Keratinocyte (primary cell): Measurements from ENCODE around the gene RASGRP3. TPM values are rescaled to one million over a fixed set of nuclear protein-coding genes. Genes with fewer than 3 reads are reported as not detected.

Source experiments
- DNase-seq: peaks from one replicate; pipeline ENCODE4 v3.0.0-alpha.2; 2011; ENCODE audit warnings: low read depth, missing footprints, low spot score
- FAIRE-seq: peaks from 2 replicates; lab custom pipeline; 2011; peaks lifted over from hg19 to GRCh38; lab: Jason Lieb, UNC
- H2AFZ ChIP-seq: 2 replicates; pipeline ENCODE4 v1.6.0; 2012; ENCODE audit warnings: low read length, control low read depth, inconsistent platforms; ENCODE audit not compliant: control insufficient read depth
- H3K27ac ChIP-seq: 2 replicates; pipeline ENCODE4 v1.5.1; 2011; ENCODE audit warnings: low read length; ENCODE audit not compliant: control insufficient read depth, insufficient read depth
- H3K27me3 ChIP-seq: 3 replicates; pipeline ENCODE4 v1.6.0; 2011; ENCODE audit warnings: low read length; ENCODE audit not compliant: control insufficient read depth, insufficient read depth; ENCODE audit errors: extremely low read depth
- H3K36me3 ChIP-seq, 2 experiments: 2 replicates in 1 of 2; 3 replicates in 1 of 2; pipeline ENCODE4 v1.5.1; 2011; ENCODE audit warnings: low read length in 2 of 2, mild to moderate bottlenecking in 1 of 2; ENCODE audit not compliant: control insufficient read depth in 2 of 2, insufficient read depth in 2 of 2; ENCODE audit errors: extremely low read depth in 1 of 2
- H3K4me1 ChIP-seq: 3 replicates; pipeline ENCODE4 v1.5.1; 2011; ENCODE audit warnings: low read length; ENCODE audit not compliant: control insufficient read depth, insufficient read depth; ENCODE audit errors: extremely low read depth
- H3K4me2 ChIP-seq: 3 replicates; pipeline ENCODE4 v1.6.0; 2011; ENCODE audit warnings: low read depth, low read length; ENCODE audit not compliant: control insufficient read depth, insufficient read depth; ENCODE audit errors: extremely low read depth
- H3K4me3 ChIP-seq, 3 experiments: fragments of 200-600 bp in 1 of 3; sonication (generic) in 1 of 3; 2 replicates in 2 of 3; 3 replicates in 1 of 3; pipeline ENCODE4 v1.5.1; 2011 to 2016; ENCODE audit warnings: low read length in 3 of 3, mild to moderate bottlenecking in 3 of 3, control low read depth in 2 of 3, inconsistent platforms in 1 of 3, low read depth in 1 of 3, mixed read lengths in 1 of 3, mixed run types in 1 of 3, moderate library complexity in 1 of 3; ENCODE audit not compliant: control insufficient read depth in 2 of 3, insufficient read depth in 2 of 3; ENCODE audit errors: extremely low read depth in 1 of 3
- H3K79me2 ChIP-seq: 2 replicates; pipeline ENCODE4 v1.6.0; 2012; ENCODE audit warnings: low read length; ENCODE audit not compliant: control insufficient read depth, insufficient read depth
- H3K9ac ChIP-seq: 3 replicates; pipeline ENCODE4 v1.6.0; 2011; ENCODE audit warnings: low read length; ENCODE audit not compliant: control insufficient read depth, insufficient read depth; ENCODE audit errors: extremely low read depth
- H3K9me1 ChIP-seq: 3 replicates; pipeline ENCODE4 v1.6.0; 2011; ENCODE audit warnings: low read length; ENCODE audit not compliant: control insufficient read depth, insufficient read depth; ENCODE audit errors: extremely low read depth
- H3K9me3 ChIP-seq: 2 replicates; pipeline ENCODE4 v1.5.1; 2012; ENCODE audit warnings: low read depth, low read length; ENCODE audit not compliant: control insufficient read depth
- H4K20me1 ChIP-seq: 3 replicates; pipeline ENCODE4 v1.6.0; 2011; ENCODE audit warnings: low read length; ENCODE audit not compliant: control insufficient read depth, insufficient read depth; ENCODE audit errors: extremely low read depth
- EZH2 ChIP-seq: IDR thresholded peaks from one replicate; pipeline ENCODE4 v1.6.1; 2012; ENCODE audit warnings: inconsistent platforms, mild to moderate bottlenecking, low read length, moderate library complexity
- dilution Hi-C: fragments of 300-500 bp; cut with MboI; formaldehyde crosslinking; loops from one replicate; pipeline ENCODE4 v1.7.0; 2020; ENCODE audit warnings: low sequenced_read_pairs; ENCODE audit not compliant: extremely low pct_ligation_motif_present
- polyA plus RNA-seq, 5 experiments: library from polyadenylated mRNA; depleted of rRNA in 3 of 5; stranded (reverse) in 3 of 5; stranded (forward) in 1 of 5; unstranded in 1 of 5; fragments of >200 nt; gene quantifications; 1 replicate in 1 of 5; 2 replicates in 3 of 5; 3 replicates in 1 of 5; pipeline versions ENCODE4 v1.2.1 to v1.2.3, GENCODE V29; 2011 to 2012; ENCODE audit warnings: missing spikeins in 2 of 5, low read depth in 1 of 5, low replicate concordance in 1 of 5
- TF ChIP-seq, protein P1 (sequence below), 3 experiments: IDR thresholded peaks in 1 of 3; conservative IDR thresholded peaks in 1 of 3; optimal IDR thresholded peaks in 1 of 3; 2 replicates in 2 of 3; 3 replicates in 1 of 3; pipeline versions ENCODE3 to v1.5.1; 2011; ENCODE audit warnings: low read length in 3 of 3, mild to moderate bottlenecking in 3 of 3, moderate library complexity in 2 of 3, control low read depth in 1 of 3, inconsistent platforms in 1 of 3; ENCODE audit not compliant: insufficient read depth in 2 of 3; ENCODE audit errors: extremely low read depth in 1 of 3

The RASGRP3 gene
- polyA plus RNA-seq, 1 donor (not counting 4 experiments of a cell fraction or from before 2014, with no cell fraction given): 0.56 TPM

DNA sequence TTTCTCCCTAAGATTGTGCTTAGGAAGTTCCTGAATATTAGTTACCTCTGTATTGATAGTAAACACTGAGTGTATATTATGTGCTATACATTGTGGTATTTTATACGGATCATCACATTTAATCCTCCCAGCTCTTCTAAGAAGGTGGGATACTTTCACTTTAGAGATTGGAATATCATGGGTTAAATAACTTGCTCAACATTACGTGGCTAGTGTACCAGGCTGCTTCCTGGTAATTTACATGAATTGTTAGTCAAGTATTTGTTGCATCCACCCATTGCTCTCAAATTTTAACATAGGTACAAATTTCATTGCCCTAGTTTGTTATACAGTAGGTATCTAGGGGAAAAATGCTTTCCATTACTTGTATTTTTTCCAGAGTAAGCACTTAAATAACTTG is 101.2 kb downstream of the RASGRP3 start:
- DNase-seq: no peak

DNA sequence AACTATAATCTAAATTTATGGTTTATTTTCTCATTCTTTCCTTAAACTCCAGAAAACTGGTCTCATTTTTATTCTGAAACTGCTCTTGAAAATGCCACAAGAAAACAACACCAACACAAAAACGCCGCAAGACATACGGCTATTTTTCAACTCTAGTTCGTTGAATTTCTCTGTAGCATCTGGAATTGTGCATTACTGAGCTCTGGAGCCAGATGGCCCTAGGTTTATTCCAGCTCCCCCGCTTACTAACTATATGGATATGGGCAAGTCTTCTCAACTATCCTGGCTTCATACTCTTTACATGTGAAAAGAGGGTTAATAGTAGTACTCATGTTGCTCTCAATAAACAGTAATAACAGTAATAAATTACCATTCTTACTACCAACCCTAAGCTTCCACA is 102.8 kb downstream of the RASGRP3 start:
- H3K9ac ChIP-seq: no peak overlapping the region
- no peak overlapping the region for H3K27ac ChIP-seq
- no peaks in the 10 kb centered on the region for H3K9me1 ChIP-seq
- TF ChIP-seq, protein P1, sequence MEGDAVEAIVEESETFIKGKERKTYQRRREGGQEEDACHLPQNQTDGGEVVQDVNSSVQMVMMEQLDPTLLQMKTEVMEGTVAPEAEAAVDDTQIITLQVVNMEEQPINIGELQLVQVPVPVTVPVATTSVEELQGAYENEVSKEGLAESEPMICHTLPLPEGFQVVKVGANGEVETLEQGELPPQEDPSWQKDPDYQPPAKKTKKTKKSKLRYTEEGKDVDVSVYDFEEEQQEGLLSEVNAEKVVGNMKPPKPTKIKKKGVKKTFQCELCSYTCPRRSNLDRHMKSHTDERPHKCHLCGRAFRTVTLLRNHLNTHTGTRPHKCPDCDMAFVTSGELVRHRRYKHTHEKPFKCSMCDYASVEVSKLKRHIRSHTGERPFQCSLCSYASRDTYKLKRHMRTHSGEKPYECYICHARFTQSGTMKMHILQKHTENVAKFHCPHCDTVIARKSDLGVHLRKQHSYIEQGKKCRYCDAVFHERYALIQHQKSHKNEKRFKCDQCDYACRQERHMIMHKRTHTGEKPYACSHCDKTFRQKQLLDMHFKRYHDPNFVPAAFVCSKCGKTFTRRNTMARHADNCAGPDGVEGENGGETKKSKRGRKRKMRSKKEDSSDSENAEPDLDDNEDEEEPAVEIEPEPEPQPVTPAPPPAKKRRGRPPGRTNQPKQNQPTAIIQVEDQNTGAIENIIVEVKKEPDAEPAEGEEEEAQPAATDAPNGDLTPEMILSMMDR (optimal IDR thresholded peaks at IDR 0.05 in 1 of 3, IDR thresholded peaks at IDR 0.05 in 1 of 3, conservative IDR thresholded peaks at IDR 0.05 in 1 of 3; ENCODE audit: extremely low read depth in 1 of 3, insufficient read depth in 2 of 3, low read length in 3 of 3): no peak
- TF ChIP-seq EZH2: no peak
- dilution Hi-C loops: no loop called here
- no peaks in the 10 kb centered on the region for H3K9me3 ChIP-seq
- H4K20me1 ChIP-seq: no peaks in the 10 kb centered on the region
- no peaks in the 10 kb centered on the region for H3K27me3 ChIP-seq
- no peaks in the 10 kb centered on the region for H3K79me2 ChIP-seq
- FAIRE-seq: no peak
- H3K4me2 ChIP-seq: no peak overlapping the region
- H3K36me3 ChIP-seq: peaks cover 0 to 2% of the 10 kb centered on the region in 2 experiments
- H2AFZ ChIP-seq: no peak overlapping the region
- no peak for DNase-seq
- no peak overlapping the region for H3K4me3 ChIP-seq
- no peaks in the 10 kb centered on the region for H3K4me1 ChIP-seq

More for the DNA sequence above, 101.2 kb downstream of the RASGRP3 start:
- Histone ChIP-seq H3K4me1 (no peaks in the 10 kb centered on the region), H3K36me3 (no peaks in the 10 kb centered on the region), H3K4me3 (no peak overlapping the region), H3K4me2 (no peak overlapping the region), H3K79me2 (no peaks in the 10 kb centered on the region), H3K9me3 (no peaks in the 10 kb centered on the region), H2AFZ (no peak overlapping the region), H3K27ac (no peak overlapping the region), H4K20me1 (no peaks in the 10 kb centered on the region), H3K9me1 (no peaks in the 10 kb centered on the region), H3K9ac (no peak overlapping the region), H3K27me3 (no peaks in the 10 kb centered on the region)
- TF ChIP-seq, protein P1 (optimal IDR thresholded peaks at IDR 0.05 in 1 of 3, IDR thresholded peaks at IDR 0.05 in 1 of 3, conservative IDR thresholded peaks at IDR 0.05 in 1 of 3; ENCODE audit: extremely low read depth in 1 of 3, insufficient read depth in 2 of 3, low read length in 3 of 3): no peak
- TF ChIP-seq EZH2: no peak
- dilution Hi-C loops: no loop called here
- no peak for FAIRE-seq
